NCI-H2029 (cell line): ENCODE measurements around the gene ARAP2.

Source experiments
- DNase-seq: peaks from one replicate; lab custom pipeline; 2025; lab: John Stamatoyannopoulos, UW

The ARAP2 gene

DNA sequence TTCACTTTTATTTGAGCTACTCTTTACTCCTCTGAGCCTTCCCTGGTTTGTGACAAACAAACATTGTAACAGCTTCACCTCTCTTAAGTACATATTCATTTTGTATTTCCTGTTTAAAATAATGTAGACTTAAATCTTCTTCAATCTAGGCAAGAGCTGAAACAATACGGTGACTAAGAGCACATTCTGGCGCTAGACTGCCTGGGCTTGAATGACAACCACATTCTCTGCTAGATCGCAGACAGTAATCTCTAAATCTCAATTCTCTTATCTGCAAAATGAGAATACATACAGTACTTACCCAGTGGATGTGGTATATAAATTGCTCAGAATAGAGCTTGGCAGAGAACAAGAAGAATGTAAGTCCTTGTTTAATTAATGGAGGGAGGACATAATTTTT lies 144.8 kb downstream of the ARAP2 start:
- no peak for DNase-seq

DNA sequence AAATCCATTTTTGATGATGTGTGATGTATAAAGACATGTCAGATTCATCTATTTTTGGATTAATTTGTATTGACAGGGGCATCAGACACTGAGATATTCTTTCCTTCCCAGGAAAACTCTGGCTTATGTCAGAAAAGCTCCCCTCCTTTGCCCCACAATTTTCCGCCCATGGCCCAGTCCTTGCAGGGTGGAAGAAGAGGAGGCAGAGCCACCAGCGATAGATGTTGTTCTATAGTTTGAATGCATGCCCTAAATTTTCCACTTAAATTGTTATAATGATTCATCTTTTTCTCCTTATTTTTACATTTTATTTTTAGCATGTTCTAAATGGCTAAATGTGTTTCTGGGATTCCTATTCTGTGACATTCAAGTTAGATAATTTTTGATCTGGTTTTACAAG lies 149.3 kb downstream of the ARAP2 start:
- DNase-seq: no peak

GRCh38 chr4:36091997-36092396 lies 152.3 kb downstream of the ARAP2 start:
- no peak for DNase-seq

DNA sequence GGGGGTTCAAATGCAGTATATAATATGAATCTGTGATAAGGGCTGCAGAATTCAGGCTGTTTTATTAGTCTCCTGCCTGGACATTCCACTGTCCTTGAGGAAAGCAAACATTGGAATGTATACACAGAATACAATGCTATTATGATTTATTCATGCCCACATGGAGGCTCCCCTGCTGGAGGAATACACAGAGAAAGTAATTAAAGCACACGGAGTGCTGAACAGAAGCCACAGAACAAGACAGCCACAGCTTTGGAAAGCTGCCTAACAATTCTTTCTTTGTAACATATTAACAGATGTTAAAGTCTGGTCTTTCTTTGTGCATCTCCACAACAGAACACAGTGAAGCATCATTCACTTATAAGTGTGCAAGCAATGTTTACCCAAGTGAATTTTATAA lies 155.8 kb downstream of the ARAP2 start:
- no peak for DNase-seq

DNA sequence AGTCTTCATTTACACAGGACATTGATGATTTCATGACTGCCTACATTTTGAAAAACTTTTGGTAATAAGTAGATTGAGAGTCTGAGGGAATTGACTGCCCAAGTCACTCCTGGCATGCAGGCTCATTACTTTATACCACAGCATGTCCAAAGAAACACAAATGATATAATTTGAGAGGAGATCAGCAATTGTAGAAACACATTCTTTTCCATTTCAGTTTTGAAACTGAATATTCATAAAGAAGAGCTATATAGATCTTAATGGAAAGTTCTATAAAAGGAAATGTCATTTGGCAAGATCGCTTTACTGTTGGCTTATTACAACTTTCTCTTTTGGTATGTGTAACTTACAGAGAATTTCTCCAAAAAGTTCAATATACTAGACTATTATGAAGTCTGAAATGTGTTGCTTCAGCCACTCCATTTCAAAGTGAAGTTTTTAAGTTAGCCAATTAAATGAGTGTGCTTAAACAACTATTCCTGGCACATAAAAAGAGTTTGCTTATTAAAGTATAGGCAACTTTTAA lies 158.0 kb downstream of the ARAP2 start:
- no peak for DNase-seq

DNA sequence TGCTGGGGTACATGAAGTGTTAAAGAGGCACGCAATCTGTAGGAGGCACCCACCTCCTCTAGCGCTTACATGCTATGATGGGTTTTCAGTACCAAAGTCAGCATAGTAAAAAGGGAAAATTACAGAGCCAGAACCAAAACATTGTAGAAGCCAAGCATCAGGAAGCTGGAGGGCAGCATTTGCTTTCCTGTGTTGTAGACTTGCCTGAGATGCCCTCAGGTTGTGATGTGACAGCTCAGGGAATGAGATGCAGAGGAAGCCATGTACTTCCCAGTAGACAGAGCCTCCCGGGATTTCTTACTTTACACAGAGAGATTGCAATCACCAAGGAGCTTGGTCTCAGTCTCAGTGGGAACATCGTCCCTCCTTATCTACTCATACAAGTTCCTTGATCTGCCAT lies 161.5 kb downstream of the ARAP2 start:
- no peak for DNase-seq

- no peak for DNase-seq
Observed at GRCh38 chr4:36081185-36081584, 163.1 kb downstream of the ARAP2 start.

GRCh38 chr4:36079666-36080065 lies 164.6 kb downstream of the ARAP2 start:
- DNase-seq: no peak

DNA sequence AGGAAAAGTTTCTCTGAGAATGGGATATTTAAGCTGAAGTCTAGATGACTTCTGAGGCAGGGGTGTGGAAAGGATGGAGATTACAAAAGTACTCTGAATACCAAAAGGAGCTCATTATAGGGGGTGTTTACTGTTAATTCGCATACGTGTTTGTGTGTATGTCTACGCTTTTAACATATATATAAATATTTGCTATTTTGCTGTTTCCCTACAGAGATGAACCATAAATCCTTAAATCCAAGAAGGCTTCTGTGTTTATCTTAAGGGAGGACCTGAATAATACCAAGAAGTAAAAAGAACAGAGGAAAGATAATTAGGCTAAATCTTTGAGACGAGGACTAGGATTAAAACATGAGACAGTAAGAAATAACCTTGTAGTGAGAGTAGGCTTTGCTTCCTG lies 166.0 kb downstream of the ARAP2 start:
- no peak for DNase-seq

- no peak for DNase-seq
Observed at GRCh38 chr4:36072529-36072928, 171.8 kb downstream of the ARAP2 start.

DNA sequence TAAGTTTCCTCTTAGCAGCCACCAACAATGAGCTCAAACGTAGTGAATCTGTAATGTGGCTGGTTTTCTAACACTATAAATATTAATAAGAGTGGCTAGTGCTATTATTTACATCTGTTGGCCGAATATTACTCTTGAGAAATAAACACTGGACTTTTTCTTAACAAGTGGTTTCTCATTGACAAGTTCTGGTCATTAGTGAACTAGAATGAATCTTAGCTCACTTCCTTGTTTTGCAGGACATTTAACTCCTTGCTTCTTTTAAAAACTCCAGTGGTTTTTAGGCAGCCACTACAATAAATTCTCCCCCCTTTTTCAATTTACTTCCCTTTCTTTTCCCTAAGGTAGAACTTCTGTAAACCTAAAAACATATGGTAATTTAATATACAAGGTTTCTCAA lies 177.2 kb downstream of the ARAP2 start:
- DNase-seq: no peak

DNA sequence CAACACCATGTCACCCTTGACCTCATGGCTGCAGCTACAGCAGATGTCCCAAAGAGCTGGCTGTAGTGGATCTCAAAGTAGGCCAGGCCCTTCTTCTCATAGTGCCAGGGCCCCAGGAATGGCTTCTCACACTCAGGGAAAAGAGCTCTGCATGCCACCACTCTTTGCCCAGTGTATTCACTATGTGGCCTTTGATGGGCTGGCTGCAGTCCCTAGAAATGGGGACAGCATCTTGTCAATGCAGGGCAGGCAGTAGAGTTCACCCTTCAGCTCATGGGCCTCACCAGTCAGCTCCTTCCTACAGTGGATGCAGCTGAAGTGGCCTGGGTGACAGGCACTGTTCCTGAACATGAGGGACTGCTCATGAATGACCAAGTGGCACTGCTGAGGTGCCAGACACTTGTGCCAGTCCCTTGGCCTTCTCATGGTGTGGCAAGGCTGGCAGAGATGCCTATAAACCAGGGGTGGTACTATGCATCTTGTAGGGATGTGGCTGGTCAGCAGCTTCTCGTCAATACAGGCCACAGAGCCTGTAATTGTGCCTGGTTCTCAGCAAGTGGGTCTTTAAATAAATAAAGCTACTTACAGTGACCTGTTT lies 178.9 kb downstream of the ARAP2 start:
- DNase-seq: no peak

DNA sequence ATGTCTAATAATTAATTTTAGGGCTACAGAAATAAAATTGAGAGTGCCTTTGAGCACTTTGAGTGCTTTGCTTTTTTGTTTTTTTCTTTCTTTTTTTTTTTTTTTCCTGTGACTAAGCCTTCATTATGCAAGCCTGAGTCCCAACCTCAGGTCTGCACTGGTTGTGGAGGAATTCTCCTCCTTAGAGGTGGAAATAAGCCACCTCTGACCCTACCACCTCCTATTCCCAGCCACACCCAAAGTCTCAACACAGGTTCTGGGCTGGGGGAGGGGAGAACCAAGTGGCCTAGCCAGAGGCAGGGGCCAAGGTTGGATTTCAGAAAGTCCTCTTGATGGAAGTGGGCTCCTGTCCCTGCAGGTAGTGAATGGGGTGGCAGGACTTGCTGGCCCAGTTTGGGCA lies 180.2 kb downstream of the ARAP2 start:
- DNase-seq: no peak

DNA sequence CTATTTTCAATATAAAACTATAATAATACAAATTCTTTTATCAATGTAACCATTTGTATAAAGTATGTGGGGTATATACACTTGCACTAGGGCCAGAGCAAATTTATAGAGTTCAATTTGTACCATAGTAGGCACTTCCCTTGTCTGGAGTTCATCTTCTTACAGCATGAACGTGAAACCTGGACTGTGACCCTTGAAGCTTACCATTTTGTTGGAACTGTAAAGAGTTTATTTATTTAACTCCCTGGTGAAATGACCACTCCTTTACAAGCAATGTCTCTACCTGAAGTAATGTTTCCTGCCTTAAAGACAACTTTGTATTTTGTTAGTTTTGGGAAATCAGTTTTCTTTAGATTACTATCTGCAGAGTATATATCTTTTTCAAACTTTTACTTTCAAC lies 188.2 kb downstream of the ARAP2 start:
- no peak for DNase-seq

GRCh38 chr4:36054694-36055422 lies 189.5 kb downstream of the ARAP2 start:
- DNase-seq: no peak

DNA sequence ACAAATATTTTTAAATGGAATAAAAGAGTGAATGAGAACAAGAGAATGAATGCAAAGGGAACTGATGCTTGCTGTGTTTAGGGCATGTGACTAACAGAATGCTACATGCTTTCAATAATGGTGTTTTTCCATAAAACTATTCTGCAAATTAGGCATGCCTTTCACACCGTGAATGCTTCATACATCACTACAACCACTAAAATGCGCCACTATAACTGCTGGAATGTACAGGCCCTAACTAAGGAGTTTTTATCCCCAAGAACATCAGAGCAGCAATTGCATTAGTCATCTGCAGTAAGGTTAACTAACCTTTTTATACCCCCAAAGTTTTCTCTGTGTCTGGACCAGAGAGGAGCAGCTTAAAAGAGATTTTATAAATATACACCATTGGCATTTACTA lies 190.4 kb downstream of the ARAP2 start:
- DNase-seq: no peak

GRCh38 chr4:36051634-36052033 lies 192.7 kb downstream of the ARAP2 start:
- no peak for DNase-seq

DNA sequence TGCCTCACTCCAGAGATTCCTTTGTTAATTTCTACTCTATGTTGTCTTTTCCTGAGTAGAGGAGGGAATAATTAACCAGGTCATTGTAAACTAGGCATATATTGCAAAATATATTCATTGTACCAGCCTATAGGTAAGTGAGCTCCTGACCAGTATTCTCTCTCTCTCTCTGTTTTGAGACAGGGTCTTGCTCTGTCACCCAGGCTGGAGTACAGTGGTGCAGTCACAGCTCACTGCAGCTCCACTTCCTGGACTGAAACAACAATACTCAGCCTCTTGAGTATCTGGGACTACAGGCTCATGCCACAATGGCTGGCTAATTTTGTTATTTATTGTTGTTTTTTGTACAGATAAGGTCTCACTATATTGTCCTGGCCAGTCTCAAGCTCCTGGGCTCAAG lies 198.3 kb downstream of the ARAP2 start:
- no peak for DNase-seq

DNA sequence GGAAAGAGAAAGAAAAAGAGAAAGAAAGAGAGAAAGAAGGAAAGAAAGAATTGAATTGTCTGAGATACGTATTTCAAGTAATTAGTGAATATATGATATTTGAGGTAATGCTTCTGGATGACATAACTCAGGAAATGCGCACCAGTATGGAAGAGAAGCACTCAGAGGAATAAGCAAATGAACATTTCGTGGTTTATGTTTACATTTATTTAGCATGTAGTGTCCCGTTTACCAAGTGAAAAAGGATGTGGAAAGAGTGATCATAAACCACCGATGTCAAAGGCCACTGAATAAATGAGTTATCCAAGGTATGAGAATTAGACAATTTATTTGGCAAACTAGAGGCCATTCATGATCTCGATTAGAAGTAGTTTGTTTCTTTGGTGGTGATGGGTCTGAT lies 200.4 kb downstream of the ARAP2 start:
- no peak for DNase-seq

DNA sequence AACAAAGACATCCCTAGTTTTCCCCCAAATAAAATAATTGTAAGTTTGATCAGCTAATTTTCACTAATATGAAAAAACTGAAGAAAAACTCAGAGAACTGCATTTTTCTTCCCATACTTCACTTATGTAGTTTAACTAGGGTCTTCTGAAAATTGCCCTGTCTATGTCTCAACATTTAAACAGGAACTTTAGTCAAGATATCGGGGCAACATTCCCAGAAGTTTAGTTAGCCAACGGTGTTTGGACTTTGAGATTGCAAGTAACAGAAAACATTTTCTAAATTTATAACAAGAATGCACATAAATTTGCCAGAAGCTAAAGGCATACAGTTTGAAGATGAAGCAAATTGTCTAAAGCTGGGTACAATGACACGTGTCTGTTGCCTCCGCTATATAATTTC lies 201.1 kb downstream of the ARAP2 start:
- no peak for DNase-seq

DNA sequence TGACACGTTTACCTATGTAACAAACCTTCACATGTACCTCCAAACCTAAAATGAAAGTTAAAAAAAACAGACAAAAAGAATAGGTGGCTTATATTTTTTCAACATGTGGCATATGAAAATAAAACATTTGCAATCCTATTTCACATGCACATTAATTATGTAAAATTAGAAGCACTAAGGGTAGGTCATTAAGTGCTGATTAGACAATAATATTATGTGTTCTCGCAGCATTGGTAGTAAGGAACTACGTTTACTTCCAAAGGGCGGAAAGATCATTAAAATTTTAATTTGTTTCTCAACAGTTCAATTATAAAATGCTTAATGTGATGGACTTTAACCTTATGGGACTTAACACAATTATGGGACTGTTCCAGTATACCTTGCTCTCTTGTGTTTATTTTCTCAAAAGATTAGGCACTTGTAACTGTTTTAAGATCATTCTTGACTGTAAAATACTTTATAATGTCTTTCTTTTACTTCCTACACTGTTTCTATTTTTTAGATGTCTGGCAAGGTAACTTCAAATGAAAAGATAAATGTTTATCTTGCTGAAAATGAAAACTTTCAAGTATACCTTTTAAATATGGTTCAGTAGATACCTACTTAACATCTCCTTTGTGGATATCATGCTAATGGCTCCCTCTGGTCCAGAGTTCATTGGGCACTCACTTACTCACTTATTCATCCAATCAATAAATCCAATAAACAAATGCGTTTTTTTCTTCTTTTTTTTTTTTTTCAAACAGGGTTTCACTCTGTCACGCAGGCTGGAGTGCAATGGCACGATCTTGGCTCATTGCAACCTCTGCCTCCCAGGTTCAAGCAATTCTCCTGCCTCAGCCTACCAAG lies 202.0 kb downstream of the ARAP2 start:
- DNase-seq: no peak

GRCh38 chr4:36041340-36041739 lies 203.0 kb downstream of the ARAP2 start:
- DNase-seq: no peak

GRCh38 chr4:36039026-36039425 lies 205.3 kb downstream of the ARAP2 start:
- DNase-seq: no peak
